AG09319 (cell line): ENCODE measurements around the gene RELT.

Experiments
- DNase-seq: peaks from one replicate; pipeline ENCODE4 v3.0.0-alpha.2; 2010; ENCODE audit warnings: low read depth; ENCODE audit errors: extremely low read depth
- CTCF ChIP-seq: IDR thresholded peaks from 2 replicates; pipeline ENCODE4 v1.5.1; 2011; ENCODE audit warnings: low read depth, mild to moderate bottlenecking, inconsistent platforms, low read length, moderate library complexity

The RELT gene

GRCh38 chr11:73342633-73343032, 33.6 kb upstream of the RELT start:
- no peak for TF ChIP-seq CTCF
- DNase-seq, result no peak

- no peak for DNase-seq
- TF ChIP-seq CTCF, result no peak
Measured at GRCh38 chr11:73343076-73343873, 32.9 kb upstream of the RELT start.

- no peak for TF ChIP-seq CTCF
- no peak for DNase-seq
Measured at GRCh38 chr11:73344191-73344607, 32.0 kb upstream of the RELT start.

- no peak for TF ChIP-seq CTCF
- no peak for DNase-seq
Measured at GRCh38 chr11:73345481-73346160, 30.6 kb upstream of the RELT start.

GRCh38 chr11:73346186-73346935, 29.8 kb upstream of the RELT start:
- DNase-seq, result no peak
- TF ChIP-seq CTCF, result no peak

- TF ChIP-seq CTCF, result no peak
- DNase-seq, result no peak
Measured at GRCh38 chr11:73347067-73347466, 29.1 kb upstream of the RELT start.

GRCh38 chr11:73348838-73349237, 27.4 kb upstream of the RELT start:
- no peak for DNase-seq

More at GRCh38 chr11:73348838-73349237, 27.4 kb upstream of the RELT start:
- no peak for TF ChIP-seq CTCF
